ENCODE measurements around the gene PLPP2.

GRCh38 chr19:308471-309205 lies 17.4 kb upstream of the PLPP2 start:
- TF ChIP-seq EZH2 (IDR thresholded peaks at IDR 0.05; ENCODE audit: borderline replicate concordance): no peak
- no peak for TF ChIP-seq CTCF (IDR thresholded peaks at IDR 0.05; ENCODE audit: poor library complexity)
- no peak for TF ChIP-seq EZH2phosphoT487 (IDR thresholded peaks at IDR 0.05; ENCODE audit: low read depth, severe bottlenecking, unreplicated experiment)

Data from hepatocyte (in vitro differentiated cells).